Liver (tissue), 9 donors: Measurements from ENCODE around the gene RSRC1. TPM values are rescaled to one million over a fixed set of nuclear protein-coding genes. Genes with fewer than 3 reads are reported as not detected.

Source experiments
- DNase-seq: peaks from one replicate; pipeline ENCODE4 v3.0.0-alpha.2; 2017; ENCODE audit warnings: low spot score
- H3K27ac ChIP-seq, 2 donors: one replicate each; pipeline ENCODE4 v1.7.0; 2013; ENCODE audit warnings: inconsistent platforms in 2 of 2, low read length in 2 of 2, control low read depth in 1 of 2, low read depth in 1 of 2, mild to moderate bottlenecking in 1 of 2
- H3K27me3 ChIP-seq, 4 donors: one replicate each; pipeline versions ENCODE4 v1.6.1 to v1.7.0; 2013; ENCODE audit warnings: low read length in 3 of 4, inconsistent platforms in 1 of 4, mild to moderate bottlenecking in 1 of 4, moderate library complexity in 1 of 4; ENCODE audit not compliant: control insufficient read depth in 4 of 4, insufficient read depth in 4 of 4
- H3K36me3 ChIP-seq, 4 donors: one replicate each; pipeline versions ENCODE4 v1.6.1 to v1.7.0; 2013; ENCODE audit warnings: low read length in 3 of 4, mild to moderate bottlenecking in 3 of 4, low read depth in 1 of 4, moderate library complexity in 1 of 4; ENCODE audit not compliant: control insufficient read depth in 4 of 4, insufficient read depth in 3 of 4
- H3K4me1 ChIP-seq, 4 donors: one replicate each; pipeline versions ENCODE4 v1.6.1 to v1.7.0; 2013; ENCODE audit warnings: low read length in 3 of 4, mild to moderate bottlenecking in 3 of 4, moderate library complexity in 1 of 4; ENCODE audit not compliant: control insufficient read depth in 4 of 4, insufficient read depth in 4 of 4
- H3K4me3 ChIP-seq, 3 donors: one replicate each; pipeline versions ENCODE4 v1.6.1 to v1.7.0; 2013; ENCODE audit warnings: low read length in 3 of 3, control low read depth in 1 of 3, low read depth in 1 of 3, mild to moderate bottlenecking in 1 of 3
- H3K9ac ChIP-seq, 2 donors: one replicate each; pipeline ENCODE4 v1.7.0; 2013; ENCODE audit warnings: low read length in 2 of 2, mild to moderate bottlenecking in 2 of 2, moderate library complexity in 2 of 2, control low read depth in 1 of 2, low read depth in 1 of 2
- H3K9me3 ChIP-seq, 4 donors: one replicate each; pipeline versions ENCODE4 v1.6.1 to v1.7.0; 2013; ENCODE audit warnings: low read length in 3 of 4; ENCODE audit not compliant: control insufficient read depth in 4 of 4
- ATF3 ChIP-seq: IDR thresholded peaks from 2 replicates; pipeline ENCODE4 v1.6.1; 2016; ENCODE audit warnings: antibody characterized with exemption
- CTCF ChIP-seq: fragments of 150-350 bp; IDR thresholded peaks from 2 replicates; pipeline ENCODE4 v1.5.1; 2017; ENCODE audit warnings: improper control_type of control experiment, low read depth, low read length; ENCODE audit not compliant: missing input control
- EGR1 ChIP-seq, 2 donors: IDR thresholded peaks; 2 replicates each; pipeline ENCODE4 v1.6.1; 2016 to 2018; ENCODE audit warnings: antibody characterized with exemption in 2 of 2, low read depth in 2 of 2
- FOXA2 ChIP-seq: IDR thresholded peaks from 2 replicates; pipeline ENCODE4 v1.6.1; 2016; ENCODE audit warnings: antibody characterized with exemption
- GABPA ChIP-seq, 2 donors: IDR thresholded peaks in 1 of 2; conservative IDR thresholded peaks in 1 of 2; 2 replicates each; pipeline ENCODE4 v1.6.1; 2016; ENCODE audit warnings: antibody characterized with exemption in 2 of 2, mild to moderate bottlenecking in 1 of 2, moderate library complexity in 1 of 2
- HNF4A ChIP-seq, 2 donors: conservative IDR thresholded peaks; 2 replicates each; pipeline ENCODE4 v1.6.1; 2016; ENCODE audit warnings: antibody characterized with exemption in 2 of 2, mild to moderate bottlenecking in 2 of 2
- HNF4G ChIP-seq: IDR thresholded peaks from 2 replicates; pipeline ENCODE4 v1.6.1; 2016; ENCODE audit warnings: antibody characterized with exemption
- JUND ChIP-seq, 2 donors: IDR thresholded peaks; 2 replicates each; pipeline ENCODE4 v1.6.1; 2016; ENCODE audit warnings: antibody characterized with exemption in 2 of 2
- NR2F2 ChIP-seq: IDR thresholded peaks from 2 replicates; pipeline ENCODE4 v1.6.1; 2016; ENCODE audit warnings: antibody characterized with exemption
- RAD21 ChIP-seq, 2 donors: IDR thresholded peaks; 2 replicates each; pipeline ENCODE4 v1.6.1; 2016; ENCODE audit warnings: antibody characterized with exemption in 2 of 2, mild to moderate bottlenecking in 2 of 2
- REST ChIP-seq: IDR thresholded peaks from 2 replicates; pipeline ENCODE4 v1.6.1; 2016; ENCODE audit warnings: antibody characterized with exemption, mild to moderate bottlenecking
- RXRA ChIP-seq, 2 donors: IDR thresholded peaks; 2 replicates each; pipeline ENCODE4 v1.6.1; 2017 to 2018; ENCODE audit warnings: antibody characterized with exemption in 2 of 2, mild to moderate bottlenecking in 1 of 2
- SP1 ChIP-seq: IDR thresholded peaks from 2 replicates; pipeline ENCODE4 v1.6.1; 2018; ENCODE audit warnings: antibody characterized with exemption, mild to moderate bottlenecking
- TAF1 ChIP-seq: conservative IDR thresholded peaks from 2 replicates; pipeline ENCODE4 v1.6.1; 2016; ENCODE audit warnings: antibody characterized with exemption, mild to moderate bottlenecking
- YY1 ChIP-seq: IDR thresholded peaks from 2 replicates; pipeline ENCODE4 v1.6.1; 2016; ENCODE audit warnings: antibody characterized with exemption, mild to moderate bottlenecking
- ZBTB33 ChIP-seq: IDR thresholded peaks from 2 replicates; pipeline ENCODE4 v1.6.1; 2016; ENCODE audit warnings: antibody characterized with exemption
- WGBS: extraction: QIAGEN DNeasy Blood & Tissue Kit; methylation state at CpG from one replicate; pipeline ENCODE4 v1.1.7; 2013; 5-methylcytosine and 5-hydroxymethylcytosine counted together
- polyA plus RNA-seq, 2 donors: library from polyadenylated mRNA; stranded (reverse) in 1 of 2; unstranded in 1 of 2; fragments of 200-250 nt in 1 of 2; fragments of >200 nt in 1 of 2; fragmentation: Nextera tagmentation in 1 of 2; extraction: Ambion mirVana in 1 of 2; gene quantifications; one replicate each; pipeline versions ENCODE4 v1.2.1 to v1.2.3, GENCODE V29; 2013 to 2015
- total RNA-seq, 2 donors: library from RNA; depleted of rRNA; stranded (reverse); fragments of >200 nt; gene quantifications; one replicate each; pipeline ENCODE4 v1.2.3, GENCODE V29; 2014
- donor health status: healthy.
- donor health status: healthy.
- donor health status: healthy.
- donor health status: healthy.
- donor health status: healthy.

RSRC1 gene
- total and polyA plus RNA-seq, 4 donors = 7.2 to 30.3 (median 20.7) TPM

GRCh38 chr3:158565076-158565475 lies 455.2 kb downstream of the RSRC1 start:
- Histone ChIP-seq H3K27me3 (peaks cover 0 to 6% (median 1%) of the 10 kb centered on the region in 4 donors), H3K36me3 (no peaks in the 10 kb centered on the region), H3K9ac (no peak overlapping the region), H3K9me3 (peaks cover 0 to 3% (median 0%) of the 10 kb centered on the region in 4 donors), H3K4me1 (no peaks in the 10 kb centered on the region), H3K4me3 (no peak overlapping the region), H3K27ac (no peak overlapping the region)
- TF ChIP-seq HNF4G (no peak), HNF4A (conservative IDR thresholded peaks at IDR 0.05) (no peak), ATF3 (no peak), ZBTB33 (no peak), SP1 (no peak), RXRA (IDR thresholded peaks at IDR 0.05) (no peak), JUND (IDR thresholded peaks at IDR 0.05) (no peak), YY1 (no peak), GABPA (IDR thresholded peaks at IDR 0.05 in 1 of 2, conservative IDR thresholded peaks at IDR 0.05 in 1 of 2) (no peak), RAD21 (IDR thresholded peaks at IDR 0.05) (no peak), EGR1 (IDR thresholded peaks at IDR 0.05; ENCODE audit: low read depth in 2 of 2) (no peak), CTCF (no peak), TAF1 (no peak), REST (no peak), FOXA2 (no peak), NR2F2 (no peak)
- DNase-seq = no peak
- WGBS = 95% methylated on average over 6 of the region's 6 CpGs

- H3K4me1 ChIP-seq = peaks cover 2 to 6% (median 5%) of the 10 kb centered on the region in 4 donors
- 73% methylated on average over 3 of the region's 3 CpGs for WGBS
- no peak overlapping the region for H3K4me3 ChIP-seq
- no peak for DNase-seq
- H3K9ac ChIP-seq = no peak overlapping the region
- H3K9me3 ChIP-seq = peaks cover 0 to 3% (median 0%) of the 10 kb centered on the region in 4 donors
- TF ChIP-seq HNF4A (conservative IDR thresholded peaks at IDR 0.05) (no peak), ZBTB33 (no peak), HNF4G (no peak)
- no peaks in the 10 kb centered on the region for H3K36me3 ChIP-seq
- H3K27me3 ChIP-seq = peaks cover 0 to 12% (median 1%) of the 10 kb centered on the region in 4 donors
- no peak overlapping the region for H3K27ac ChIP-seq
Observed at GRCh38 chr3:158568784-158569183, 458.9 kb downstream of the RSRC1 start.
